ENCODE measurements around the gene CALN1.

DNA sequence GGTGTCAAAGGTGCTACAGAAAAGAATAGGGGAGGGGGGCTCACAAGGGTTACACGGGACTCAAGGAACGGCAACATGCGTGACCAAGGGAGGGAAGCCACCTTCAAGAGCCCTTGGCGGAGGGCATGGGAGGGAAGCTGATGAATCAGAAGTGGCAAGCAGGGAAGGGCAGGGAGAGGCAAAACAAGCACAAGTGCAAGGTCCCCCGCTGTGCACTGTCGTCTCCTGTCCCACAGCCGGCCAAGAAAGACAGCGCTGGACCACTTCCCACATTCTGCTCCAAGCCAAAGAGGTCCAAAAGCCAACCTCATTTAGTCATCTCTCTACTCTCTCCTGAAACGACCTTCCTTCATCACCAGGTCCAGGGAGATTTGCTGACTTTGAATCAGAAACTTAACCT is 102.7 kb downstream of the CALN1 start:
- TF ChIP-seq GATA3 (IDR thresholded peaks at IDR 0.05; ENCODE audit: low read depth, low read length) = no peak
- no peak for TF ChIP-seq GATA2 (IDR thresholded peaks at IDR 0.05; ENCODE audit: low read depth, low read length)

Measured in SH-SY5Y (cell line).